C4-2B (cell line): Measurements from ENCODE around the gene MLLT10.

Experiments used
- CTCF ChIP-seq: fragments of 450-650 bp; conservative IDR thresholded peaks from 2 replicates; pipeline ENCODE4 v1.5.1; 2017; ENCODE audit warnings: mild to moderate bottlenecking
- ZFX ChIP-seq: fragments of 450-650 bp; IDR thresholded peaks from 2 replicates; pipeline ENCODE4 v1.6.1; 2017

GRCh38 chr10:21488957-21489446 is 45.0 kb upstream of the MLLT10 start:
- no peak for TF ChIP-seq CTCF
- TF ChIP-seq ZFX, result no peak
